Liver (tissue), 9 donors: ENCODE results near the gene PSMC4. TPM values are rescaled to one million over a fixed set of nuclear protein-coding genes. Genes with fewer than 3 reads are reported as not detected.

Experiments
- DNase-seq: peaks from one replicate; pipeline ENCODE4 v3.0.0-alpha.2; 2017; ENCODE audit warnings: low spot score
- H3K27ac ChIP-seq, 2 donors: one replicate each; pipeline ENCODE4 v1.7.0; 2013; ENCODE audit warnings: inconsistent platforms in 2 of 2, low read length in 2 of 2, control low read depth in 1 of 2, low read depth in 1 of 2, mild to moderate bottlenecking in 1 of 2
- H3K27me3 ChIP-seq, 4 donors: one replicate each; pipeline versions ENCODE4 v1.6.1 to v1.7.0; 2013; ENCODE audit warnings: low read length in 3 of 4, inconsistent platforms in 1 of 4, mild to moderate bottlenecking in 1 of 4, moderate library complexity in 1 of 4; ENCODE audit not compliant: control insufficient read depth in 4 of 4, insufficient read depth in 4 of 4
- H3K36me3 ChIP-seq, 4 donors: one replicate each; pipeline versions ENCODE4 v1.6.1 to v1.7.0; 2013; ENCODE audit warnings: low read length in 3 of 4, mild to moderate bottlenecking in 3 of 4, low read depth in 1 of 4, moderate library complexity in 1 of 4; ENCODE audit not compliant: control insufficient read depth in 4 of 4, insufficient read depth in 3 of 4
- H3K4me1 ChIP-seq, 4 donors: one replicate each; pipeline versions ENCODE4 v1.6.1 to v1.7.0; 2013; ENCODE audit warnings: low read length in 3 of 4, mild to moderate bottlenecking in 3 of 4, moderate library complexity in 1 of 4; ENCODE audit not compliant: control insufficient read depth in 4 of 4, insufficient read depth in 4 of 4
- H3K4me3 ChIP-seq, 3 donors: one replicate each; pipeline versions ENCODE4 v1.6.1 to v1.7.0; 2013; ENCODE audit warnings: low read length in 3 of 3, control low read depth in 1 of 3, low read depth in 1 of 3, mild to moderate bottlenecking in 1 of 3
- H3K9ac ChIP-seq, 2 donors: one replicate each; pipeline ENCODE4 v1.7.0; 2013; ENCODE audit warnings: low read length in 2 of 2, mild to moderate bottlenecking in 2 of 2, moderate library complexity in 2 of 2, control low read depth in 1 of 2, low read depth in 1 of 2
- H3K9me3 ChIP-seq, 4 donors: one replicate each; pipeline versions ENCODE4 v1.6.1 to v1.7.0; 2013; ENCODE audit warnings: low read length in 3 of 4; ENCODE audit not compliant: control insufficient read depth in 4 of 4
- EGR1 ChIP-seq, 2 donors: IDR thresholded peaks; 2 replicates each; pipeline ENCODE4 v1.6.1; 2016 to 2018; ENCODE audit warnings: antibody characterized with exemption in 2 of 2, low read depth in 2 of 2
- FOXA1 ChIP-seq: IDR thresholded peaks from 2 replicates; pipeline ENCODE4 v1.6.1; 2016; ENCODE audit warnings: antibody characterized with exemption
- FOXA2 ChIP-seq: IDR thresholded peaks from 2 replicates; pipeline ENCODE4 v1.6.1; 2016; ENCODE audit warnings: antibody characterized with exemption
- GABPA ChIP-seq, 2 donors: IDR thresholded peaks in 1 of 2; conservative IDR thresholded peaks in 1 of 2; 2 replicates each; pipeline ENCODE4 v1.6.1; 2016; ENCODE audit warnings: antibody characterized with exemption in 2 of 2, mild to moderate bottlenecking in 1 of 2, moderate library complexity in 1 of 2
- HNF4A ChIP-seq, 2 donors: conservative IDR thresholded peaks; 2 replicates each; pipeline ENCODE4 v1.6.1; 2016; ENCODE audit warnings: antibody characterized with exemption in 2 of 2, mild to moderate bottlenecking in 2 of 2
- HNF4G ChIP-seq: IDR thresholded peaks from 2 replicates; pipeline ENCODE4 v1.6.1; 2016; ENCODE audit warnings: antibody characterized with exemption
- JUND ChIP-seq, 2 donors: IDR thresholded peaks; 2 replicates each; pipeline ENCODE4 v1.6.1; 2016; ENCODE audit warnings: antibody characterized with exemption in 2 of 2
- NR2F2 ChIP-seq: IDR thresholded peaks from 2 replicates; pipeline ENCODE4 v1.6.1; 2016; ENCODE audit warnings: antibody characterized with exemption
- RAD21 ChIP-seq, 2 donors: IDR thresholded peaks; 2 replicates each; pipeline ENCODE4 v1.6.1; 2016; ENCODE audit warnings: antibody characterized with exemption in 2 of 2, mild to moderate bottlenecking in 2 of 2
- RXRA ChIP-seq, 2 donors: IDR thresholded peaks; 2 replicates each; pipeline ENCODE4 v1.6.1; 2017 to 2018; ENCODE audit warnings: antibody characterized with exemption in 2 of 2, mild to moderate bottlenecking in 1 of 2
- SP1 ChIP-seq: IDR thresholded peaks from 2 replicates; pipeline ENCODE4 v1.6.1; 2018; ENCODE audit warnings: antibody characterized with exemption, mild to moderate bottlenecking
- TAF1 ChIP-seq: conservative IDR thresholded peaks from 2 replicates; pipeline ENCODE4 v1.6.1; 2016; ENCODE audit warnings: antibody characterized with exemption, mild to moderate bottlenecking
- YY1 ChIP-seq: IDR thresholded peaks from 2 replicates; pipeline ENCODE4 v1.6.1; 2016; ENCODE audit warnings: antibody characterized with exemption, mild to moderate bottlenecking
- WGBS: extraction: QIAGEN DNeasy Blood & Tissue Kit; methylation state at CpG from one replicate; pipeline ENCODE4 v1.1.7; 2013; 5-methylcytosine and 5-hydroxymethylcytosine counted together
- polyA plus RNA-seq, 2 donors: library from polyadenylated mRNA; stranded (reverse) in 1 of 2; unstranded in 1 of 2; fragments of 200-250 nt in 1 of 2; fragments of >200 nt in 1 of 2; fragmentation: Nextera tagmentation in 1 of 2; extraction: Ambion mirVana in 1 of 2; gene quantifications; one replicate each; pipeline versions ENCODE4 v1.2.1 to v1.2.3, GENCODE V29; 2013 to 2015
- total RNA-seq, 2 donors: library from RNA; depleted of rRNA; stranded (reverse); fragments of >200 nt; gene quantifications; one replicate each; pipeline ENCODE4 v1.2.3, GENCODE V29; 2014
- TF ChIP-seq, protein P1 (sequence below): fragments of 150-350 bp; IDR thresholded peaks from 2 replicates; pipeline ENCODE4 v1.5.1; 2017; ENCODE audit warnings: improper control_type of control experiment, low read depth, low read length; ENCODE audit not compliant: missing input control
- TF ChIP-seq, protein P2 (sequence below): IDR thresholded peaks from 2 replicates; pipeline ENCODE4 v1.6.1; 2016; ENCODE audit warnings: antibody characterized with exemption
- TF ChIP-seq, protein P3 (sequence below): IDR thresholded peaks from 2 replicates; pipeline ENCODE4 v1.6.1; 2016; ENCODE audit warnings: antibody characterized with exemption
- TF ChIP-seq, protein P4 (sequence below): IDR thresholded peaks from 2 replicates; pipeline ENCODE4 v1.6.1; 2016; ENCODE audit warnings: antibody characterized with exemption, mild to moderate bottlenecking
- TF ChIP-seq, protein P5 (sequence below): IDR thresholded peaks from 2 replicates; pipeline ENCODE4 v1.6.1; 2016; ENCODE audit warnings: antibody characterized with exemption
- donor health status: healthy.
- donor health status: healthy.
- donor health status: healthy.
- donor health status: healthy.
- donor health status: healthy.

PSMC4 gene
- total and polyA plus RNA-seq, 4 donors: 46.0 to 89.3 (median 79.7) TPM

DNA sequence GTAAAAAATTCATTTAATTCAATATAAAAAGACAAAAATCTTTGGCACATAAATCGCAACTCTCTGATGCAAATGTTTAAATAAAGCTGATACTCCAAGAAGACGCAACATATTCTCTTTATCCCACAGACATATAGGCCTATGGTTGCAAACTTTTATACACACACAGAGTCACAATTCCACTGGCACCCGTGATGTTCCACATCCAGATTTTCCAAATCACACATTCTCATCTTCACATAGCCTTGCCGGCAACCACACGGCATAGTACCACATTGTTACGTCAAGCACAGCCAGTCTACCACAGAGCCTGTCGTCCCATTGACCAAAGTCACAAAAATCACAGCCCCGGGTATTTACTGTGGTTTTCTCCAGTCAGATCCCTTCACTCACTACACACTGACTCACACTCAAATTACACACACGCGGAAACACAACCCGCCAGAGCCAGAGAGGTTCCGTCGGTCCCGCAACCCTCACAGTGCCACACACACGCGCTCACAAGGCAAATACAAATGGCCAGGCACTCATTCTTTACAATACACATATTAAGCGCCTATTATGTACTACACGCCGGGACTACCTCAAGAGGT is 25.3 kb downstream of the PSMC4 start:
- Histone ChIP-seq H3K4me3 (peak overlapping the region; percentile 58 to 98 (median 94)), H3K9me3 (peaks cover 0 to 2% (median 1%) of the 10 kb centered on the region in 4 donors), H3K36me3 (peaks cover 0 to 2% (median 0%) of the 10 kb centered on the region in 4 donors), H3K4me1 (peaks cover 5 to 15% (median 8%) of the 10 kb centered on the region in 4 donors), H3K9ac (peak overlapping the region; percentile 87 to 96), H3K27ac (peak overlapping the region; percentile 84 to 87), H3K27me3 (no peaks in the 10 kb centered on the region)
- DNase-seq: no peak
- 11% methylated on average over 19 of the region's 19 CpGs for WGBS
- TF ChIP-seq, protein P1, sequence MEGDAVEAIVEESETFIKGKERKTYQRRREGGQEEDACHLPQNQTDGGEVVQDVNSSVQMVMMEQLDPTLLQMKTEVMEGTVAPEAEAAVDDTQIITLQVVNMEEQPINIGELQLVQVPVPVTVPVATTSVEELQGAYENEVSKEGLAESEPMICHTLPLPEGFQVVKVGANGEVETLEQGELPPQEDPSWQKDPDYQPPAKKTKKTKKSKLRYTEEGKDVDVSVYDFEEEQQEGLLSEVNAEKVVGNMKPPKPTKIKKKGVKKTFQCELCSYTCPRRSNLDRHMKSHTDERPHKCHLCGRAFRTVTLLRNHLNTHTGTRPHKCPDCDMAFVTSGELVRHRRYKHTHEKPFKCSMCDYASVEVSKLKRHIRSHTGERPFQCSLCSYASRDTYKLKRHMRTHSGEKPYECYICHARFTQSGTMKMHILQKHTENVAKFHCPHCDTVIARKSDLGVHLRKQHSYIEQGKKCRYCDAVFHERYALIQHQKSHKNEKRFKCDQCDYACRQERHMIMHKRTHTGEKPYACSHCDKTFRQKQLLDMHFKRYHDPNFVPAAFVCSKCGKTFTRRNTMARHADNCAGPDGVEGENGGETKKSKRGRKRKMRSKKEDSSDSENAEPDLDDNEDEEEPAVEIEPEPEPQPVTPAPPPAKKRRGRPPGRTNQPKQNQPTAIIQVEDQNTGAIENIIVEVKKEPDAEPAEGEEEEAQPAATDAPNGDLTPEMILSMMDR: no peak
- TF ChIP-seq FOXA1: no peak
- TF ChIP-seq NR2F2: no peak
- no peak for TF ChIP-seq TAF1
- no peak for TF ChIP-seq RXRA (IDR thresholded peaks at IDR 0.05)
- no peak for TF ChIP-seq HNF4A (conservative IDR thresholded peaks at IDR 0.05)
- TF ChIP-seq, protein P2, sequence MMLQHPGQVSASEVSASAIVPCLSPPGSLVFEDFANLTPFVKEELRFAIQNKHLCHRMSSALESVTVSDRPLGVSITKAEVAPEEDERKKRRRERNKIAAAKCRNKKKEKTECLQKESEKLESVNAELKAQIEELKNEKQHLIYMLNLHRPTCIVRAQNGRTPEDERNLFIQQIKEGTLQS: no peak
- TF ChIP-seq RAD21 (IDR thresholded peaks at IDR 0.05): no peak
- TF ChIP-seq, protein P3, sequence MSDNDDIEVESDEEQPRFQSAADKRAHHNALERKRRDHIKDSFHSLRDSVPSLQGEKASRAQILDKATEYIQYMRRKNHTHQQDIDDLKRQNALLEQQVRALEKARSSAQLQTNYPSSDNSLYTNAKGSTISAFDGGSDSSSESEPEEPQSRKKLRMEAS: no peak
- no peak for TF ChIP-seq SP1
- no peak for TF ChIP-seq YY1
- no peak for TF ChIP-seq HNF4G
- TF ChIP-seq EGR1 (IDR thresholded peaks at IDR 0.05; ENCODE audit: low read depth in 2 of 2): no peak
- TF ChIP-seq, protein P4, sequence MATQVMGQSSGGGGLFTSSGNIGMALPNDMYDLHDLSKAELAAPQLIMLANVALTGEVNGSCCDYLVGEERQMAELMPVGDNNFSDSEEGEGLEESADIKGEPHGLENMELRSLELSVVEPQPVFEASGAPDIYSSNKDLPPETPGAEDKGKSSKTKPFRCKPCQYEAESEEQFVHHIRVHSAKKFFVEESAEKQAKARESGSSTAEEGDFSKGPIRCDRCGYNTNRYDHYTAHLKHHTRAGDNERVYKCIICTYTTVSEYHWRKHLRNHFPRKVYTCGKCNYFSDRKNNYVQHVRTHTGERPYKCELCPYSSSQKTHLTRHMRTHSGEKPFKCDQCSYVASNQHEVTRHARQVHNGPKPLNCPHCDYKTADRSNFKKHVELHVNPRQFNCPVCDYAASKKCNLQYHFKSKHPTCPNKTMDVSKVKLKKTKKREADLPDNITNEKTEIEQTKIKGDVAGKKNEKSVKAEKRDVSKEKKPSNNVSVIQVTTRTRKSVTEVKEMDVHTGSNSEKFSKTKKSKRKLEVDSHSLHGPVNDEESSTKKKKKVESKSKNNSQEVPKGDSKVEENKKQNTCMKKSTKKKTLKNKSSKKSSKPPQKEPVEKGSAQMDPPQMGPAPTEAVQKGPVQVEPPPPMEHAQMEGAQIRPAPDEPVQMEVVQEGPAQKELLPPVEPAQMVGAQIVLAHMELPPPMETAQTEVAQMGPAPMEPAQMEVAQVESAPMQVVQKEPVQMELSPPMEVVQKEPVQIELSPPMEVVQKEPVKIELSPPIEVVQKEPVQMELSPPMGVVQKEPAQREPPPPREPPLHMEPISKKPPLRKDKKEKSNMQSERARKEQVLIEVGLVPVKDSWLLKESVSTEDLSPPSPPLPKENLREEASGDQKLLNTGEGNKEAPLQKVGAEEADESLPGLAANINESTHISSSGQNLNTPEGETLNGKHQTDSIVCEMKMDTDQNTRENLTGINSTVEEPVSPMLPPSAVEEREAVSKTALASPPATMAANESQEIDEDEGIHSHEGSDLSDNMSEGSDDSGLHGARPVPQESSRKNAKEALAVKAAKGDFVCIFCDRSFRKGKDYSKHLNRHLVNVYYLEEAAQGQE: no peak
- TF ChIP-seq GABPA (IDR thresholded peaks at IDR 0.05 in 1 of 2, conservative IDR thresholded peaks at IDR 0.05 in 1 of 2): no peak
- TF ChIP-seq, protein P5, sequence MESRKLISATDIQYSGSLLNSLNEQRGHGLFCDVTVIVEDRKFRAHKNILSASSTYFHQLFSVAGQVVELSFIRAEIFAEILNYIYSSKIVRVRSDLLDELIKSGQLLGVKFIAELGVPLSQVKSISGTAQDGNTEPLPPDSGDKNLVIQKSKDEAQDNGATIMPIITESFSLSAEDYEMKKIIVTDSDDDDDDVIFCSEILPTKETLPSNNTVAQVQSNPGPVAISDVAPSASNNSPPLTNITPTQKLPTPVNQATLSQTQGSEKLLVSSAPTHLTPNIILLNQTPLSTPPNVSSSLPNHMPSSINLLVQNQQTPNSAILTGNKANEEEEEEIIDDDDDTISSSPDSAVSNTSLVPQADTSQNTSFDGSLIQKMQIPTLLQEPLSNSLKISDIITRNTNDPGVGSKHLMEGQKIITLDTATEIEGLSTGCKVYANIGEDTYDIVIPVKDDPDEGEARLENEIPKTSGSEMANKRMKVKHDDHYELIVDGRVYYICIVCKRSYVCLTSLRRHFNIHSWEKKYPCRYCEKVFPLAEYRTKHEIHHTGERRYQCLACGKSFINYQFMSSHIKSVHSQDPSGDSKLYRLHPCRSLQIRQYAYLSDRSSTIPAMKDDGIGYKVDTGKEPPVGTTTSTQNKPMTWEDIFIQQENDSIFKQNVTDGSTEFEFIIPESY: no peak
- no peak for TF ChIP-seq FOXA2
- TF ChIP-seq JUND (IDR thresholded peaks at IDR 0.05): no peak
